Raji (cell line): ENCODE measurements around the gene PSMD13.

ENCODE experiments used
- POLR2A ChIP-seq: IDR thresholded peaks from 2 replicates; pipeline ENCODE4 v1.6.1; 2011; ENCODE audit warnings: low read depth, low read length, control low read depth; ENCODE audit not compliant: insufficient read depth

PSMD13 gene

GRCh38 chr11:205221-206001, 31.4 kb upstream of the PSMD13 start:
- 0 out of 2 replicates have a peak, but pooled peaks have one; percentile 17 for TF ChIP-seq POLR2A

GRCh38 chr11:206002-206384, 30.8 kb upstream of the PSMD13 start:
- no peak for TF ChIP-seq POLR2A

- TF ChIP-seq POLR2A: no peak
Observed at GRCh38 chr11:206526-207207, 30.1 kb upstream of the PSMD13 start.

GRCh38 chr11:207208-207862, 29.4 kb upstream of the PSMD13 start, which contains the start of the genes BET1L and RIC8A:
BET1L (minus strand) TSS chr11:207399; CDS start chr11:207321, 78 bp downstream.
RIC8A (plus strand) TSS chr11:207708; CDS start chr11:208855, 1,147 bp downstream.
- TF ChIP-seq POLR2A: peak; percentile 87

- TF ChIP-seq POLR2A: no peak
Observed at GRCh38 chr11:207863-208180, 29.0 kb upstream of the PSMD13 start.

GRCh38 chr11:208181-208916, 28.4 kb upstream of the PSMD13 start:
- TF ChIP-seq POLR2A: peak; percentile 78

GRCh38 chr11:208917-209260, 27.9 kb upstream of the PSMD13 start:
- TF ChIP-seq POLR2A: no peak

- no peak for TF ChIP-seq POLR2A
Observed at GRCh38 chr11:209275-210121, 27.3 kb upstream of the PSMD13 start.

- no peak for TF ChIP-seq POLR2A
Observed at GRCh38 chr11:210122-210802, 26.5 kb upstream of the PSMD13 start.

- no peak for TF ChIP-seq POLR2A
Observed at GRCh38 chr11:210803-211180, 26.0 kb upstream of the PSMD13 start.

- TF ChIP-seq POLR2A: no peak
Observed at GRCh38 chr11:211295-211694, 25.5 kb upstream of the PSMD13 start.

GRCh38 chr11:211741-212140, 25.0 kb upstream of the PSMD13 start:
- no peak for TF ChIP-seq POLR2A

- no peak for TF ChIP-seq POLR2A
Observed at GRCh38 chr11:212150-213100, 24.4 kb upstream of the PSMD13 start.
